B cell (primary cell): Measurements from ENCODE around the gene RUFY3. TPM values are rescaled to one million over a fixed set of nuclear protein-coding genes. Genes with fewer than 3 reads are reported as not detected.

Experiments
- ATAC-seq: fragments of 200-7000 bp; cut with Tn5 transposase; one replicate; pipeline ENCODE4 v1.10.0; 2021; ENCODE audit warnings: low read depth, mild to moderate bottlenecking, moderate number of reproducible peaks, moderate library complexity
- CTCF ChIA-PET: fragments of 350-600 bp; sonication (Branson Sonifier 250); formaldehyde crosslinking; loops from one replicate; lab custom pipeline; 2021; ENCODE audit warnings: antibody characterized with exemption, inconsistent platforms; lab: Charles Lee
- POLR2A ChIA-PET: fragments of 350-600 bp; sonication (Branson Sonifier 250); formaldehyde crosslinking; loops from one replicate; lab custom pipeline; 2021; ENCODE audit warnings: antibody characterized with exemption; lab: Charles Lee
- DNase-seq: peaks from one replicate; pipeline ENCODE4 v3.0.0; 2013
- H2AFZ ChIP-seq: 2 replicates; pipeline ENCODE4 v1.6.1; 2012; ENCODE audit warnings: mild to moderate bottlenecking, low read depth, low read length; ENCODE audit not compliant: insufficient read depth, poor library complexity, severe bottlenecking
- H3K27ac ChIP-seq, 2 donors: 1 replicate in 1 of 2; 2 replicates in 1 of 2; pipeline ENCODE4 v1.5.1; 2012 to 2013; ENCODE audit warnings: low read length in 2 of 2, mild to moderate bottlenecking in 2 of 2, moderate library complexity in 1 of 2
- H3K27me3 ChIP-seq, 4 experiments: fragments of 200-600 bp in 1 of 4; sonication (generic) in 1 of 4; replicated peaks in 1 of 4; 1 replicate in 2 of 4; 2 replicates in 2 of 4; pipeline versions ENCODE4 v1.6.1 to v1.7.0; 2013 to 2016; ENCODE audit warnings: low read length in 3 of 4, mild to moderate bottlenecking in 2 of 4, mixed read lengths in 1 of 4, moderate library complexity in 1 of 4; ENCODE audit not compliant: insufficient read depth in 4 of 4, control insufficient read depth in 3 of 4; ENCODE audit errors: control extremely low read depth in 1 of 4
- H3K36me3 ChIP-seq, 2 experiments: replicated peaks in 1 of 2; 1 replicate in 1 of 2; 2 replicates in 1 of 2; pipeline versions ENCODE4 v1.6.1 to v1.7.1; 2013; ENCODE audit warnings: low read length in 1 of 2; ENCODE audit not compliant: insufficient read depth in 2 of 2, control insufficient read depth in 1 of 2; ENCODE audit errors: control extremely low read depth in 1 of 2, extremely low read depth in 1 of 2
- H3K4me1 ChIP-seq, 2 donors: fragments of 200-600 bp in 1 of 2; sonication (generic) in 1 of 2; 1 replicate in 1 of 2; 2 replicates in 1 of 2; pipeline versions ENCODE4 v1.5.1 to v1.6.1; 2013 to 2017; ENCODE audit warnings: low read length in 2 of 2; ENCODE audit not compliant: control insufficient read depth in 2 of 2, insufficient read depth in 2 of 2
- H3K4me2 ChIP-seq: replicated peaks from 2 replicates; pipeline ENCODE3; 2012; ENCODE audit warnings: mild to moderate bottlenecking, low read depth, low read length; ENCODE audit not compliant: poor library complexity, severe bottlenecking
- H3K4me3 ChIP-seq, 5 experiments: fragments of 200-600 bp in 1 of 5; sonication (generic) in 1 of 5; 1 replicate in 3 of 5; 2 replicates in 2 of 5; pipeline versions ENCODE4 v1.5.1 to v1.7.0; 2011 to 2016; ENCODE audit warnings: low read length in 4 of 5, mild to moderate bottlenecking in 4 of 5, low read depth in 2 of 5, control low read depth in 1 of 5, moderate library complexity in 1 of 5; ENCODE audit not compliant: insufficient read depth in 1 of 5; ENCODE audit errors: control extremely low read depth in 1 of 5, extremely low read depth in 1 of 5
- H3K79me2 ChIP-seq: fragments of 200-600 bp; sonication (generic); one replicate; pipeline ENCODE4 v1.6.0; 2016; ENCODE audit warnings: low read length; ENCODE audit not compliant: control insufficient read depth, insufficient read depth
- H3K9ac ChIP-seq: fragments of 200-600 bp; sonication (generic); 2 replicates; pipeline ENCODE4 v1.6.1; 2017; ENCODE audit warnings: mild to moderate bottlenecking, low read length, moderate library complexity
- H3K9me3 ChIP-seq, 3 donors: one replicate each; pipeline versions ENCODE4 v1.6.1 to v1.7.1; 2013; ENCODE audit warnings: low read length in 2 of 3; ENCODE audit not compliant: control insufficient read depth in 2 of 3, insufficient read depth in 1 of 3; ENCODE audit errors: control extremely low read depth in 1 of 3
- H4K20me1 ChIP-seq: 2 replicates; pipeline ENCODE4 v1.6.0; 2012; ENCODE audit warnings: mild to moderate bottlenecking, low read length; ENCODE audit not compliant: insufficient read depth, control insufficient read depth, poor library complexity, severe bottlenecking
- H3K27ac Mint-ChIP-seq: one replicate; pipeline ENCODE4 v1.8.0; 2021; ENCODE audit warnings: mixed read lengths
- H3K27me3 Mint-ChIP-seq: one replicate; pipeline ENCODE4 v1.8.0; 2021; ENCODE audit warnings: mixed read lengths
- H3K4me1 Mint-ChIP-seq: one replicate; pipeline ENCODE4 v1.8.0; 2021; ENCODE audit warnings: mixed read lengths
- H3K4me3 Mint-ChIP-seq: one replicate; pipeline ENCODE4 v1.8.0; 2021; ENCODE audit warnings: mixed read lengths
- H3K9me3 Mint-ChIP-seq: one replicate; pipeline ENCODE4 v1.8.0; 2022; ENCODE audit warnings: mixed read lengths; ENCODE audit not compliant: insufficient read depth
- CTCF ChIP-seq: fragments of 200-600 bp; IDR thresholded peaks from one replicate; pipeline ENCODE4 v1.8.0; 2022; ENCODE audit warnings: antibody characterized with exemption, mild to moderate bottlenecking
- EZH2 ChIP-seq: IDR thresholded peaks from 2 replicates; pipeline ENCODE4 v1.6.1; 2012; ENCODE audit warnings: borderline replicate concordance, low read depth, mild to moderate bottlenecking, moderate library complexity, low read length; ENCODE audit not compliant: insufficient read depth, poor library complexity, severe bottlenecking
- WGBS: methylation state at CpG from one replicate; pipeline ENCODE4 v1.1.5; 2013; ENCODE audit warnings: missing lambda C conversion rate; ENCODE audit not compliant: insufficient coverage; 5-methylcytosine and 5-hydroxymethylcytosine counted together
- intact Hi-C: fragments of 100-400 bp; cut with micrococcal nuclease; formaldehyde crosslinking; loops from one replicate; pipeline ENCODE4 v1.10.0; 2022
- polyA minus RNA-seq: library from RNA; depleted of rRNA, polyadenylated mRNA; stranded (reverse); fragments of >200 nt; gene quantifications from 2 replicates; pipeline ENCODE4 v1.2.3, GENCODE V29; 2012
- polyA plus RNA-seq: library from polyadenylated mRNA; depleted of rRNA; stranded (reverse); fragments of >200 nt; gene quantifications from 2 replicates; pipeline ENCODE4 v1.2.3, GENCODE V29; 2012
- total RNA-seq, 2 donors: library from RNA; stranded (reverse); fragments of 120-200 nt in 1 of 2; gene quantifications; 1 replicate in 1 of 2; 2 replicates in 1 of 2; pipeline versions ENCODE4 v1.2.3 to v1.2.4, GENCODE V29; 2013 to 2022

RUFY3 gene
- total RNA-seq (74.1 and 92.9 TPM in 2 replicates), polyA plus RNA-seq (26.1 and 43.6 TPM in 2 replicates), polyA minus RNA-seq (21.0 and 33.5 TPM in 2 replicates)
- total RNA-seq (2013) = 53.0 TPM

- H3K4me2 ChIP-seq = no peak within 1 kb of the TSS
- POLR2A ChIA-PET = no interaction called here
- H3K27me3 Mint-ChIP-seq = no peaks in the 10 kb centered on the region
- no peaks in the 10 kb centered on the region for H3K9me3 ChIP-seq
- no peaks in the 10 kb centered on the region for H3K4me1 ChIP-seq
- intact Hi-C loops = no loop called here
- no peak within 1 kb of the TSS for H3K9ac ChIP-seq
- CTCF ChIA-PET = interaction anchor here (0.6 to 1.4 kb wide), 7 partner anchors 10 to 373 kb away, joined by 3 to 7 read pairs (median 3); no protein-coding TSS in a partner anchor
- H2AFZ ChIP-seq = no peak within 1 kb of the TSS
- DNase-seq (no peak), ATAC-seq (no peak)
- H3K36me3 ChIP-seq = no peaks in the 10 kb centered on the region
- no peak within 1 kb of the TSS for H3K4me3 Mint-ChIP-seq
- no peak within 1 kb of the TSS for H3K4me3 ChIP-seq
- 36% methylated on average over 1 of the region's 3 CpGs for WGBS
- no peaks in the 10 kb centered on the region for H3K9me3 Mint-ChIP-seq
- H3K79me2 ChIP-seq = peaks cover 89% of the 10 kb centered on the region
- no peak for TF ChIP-seq CTCF
- no peak for TF ChIP-seq EZH2
- H3K27ac ChIP-seq = no peak within 1 kb of the TSS
- no peak within 1 kb of the TSS for H3K27ac Mint-ChIP-seq
- H3K27me3 ChIP-seq = no peaks in the 10 kb centered on the region
- peaks cover 6% of the 10 kb centered on the region for H3K4me1 Mint-ChIP-seq
- no peaks in the 10 kb centered on the region for H4K20me1 ChIP-seq
These were observed at the start of gene RUFY3 for GRCh38 chr4:70721747-70722146. TSS of gene RUFY3 (plus strand) at chr4:70721964. CDS start at chr4:70722574, 610 bp downstream.

GRCh38 chr4:70674191-70674590 is 47.6 kb upstream of the RUFY3 start:
- H3K79me2 ChIP-seq = no peaks in the 10 kb centered on the region
- H2AFZ ChIP-seq = no peak overlapping the region
- intact Hi-C loops = no loop called here
- peaks cover 0 to 4% (median 0%) of the 10 kb centered on the region in 3 donors for H3K9me3 ChIP-seq
- Mint-ChIP-seq H3K4me3 (no peak overlapping the region), H3K27ac (no peak overlapping the region), H3K27me3 (no peaks in the 10 kb centered on the region), H3K4me1 (peaks cover 56% of the 10 kb centered on the region), H3K9me3 (no peaks in the 10 kb centered on the region)
- H3K36me3 ChIP-seq = no peaks in the 10 kb centered on the region
- H3K4me2 ChIP-seq = no peak overlapping the region
- CTCF ChIA-PET = interaction anchor here (1.0 kb wide), 1 partner anchor 15 kb away, joined by 3 read pairs; the partner anchor contains the start of gene UTP3
- no peak for ATAC-seq
- peaks cover 54 to 56% of the 10 kb centered on the region in 2 donors for H3K4me1 ChIP-seq
- H3K27ac ChIP-seq = no peak overlapping the region
- no peak overlapping the region for H3K4me3 ChIP-seq
- POLR2A ChIA-PET = no interaction called here
- no peak for TF ChIP-seq CTCF
- no peak for TF ChIP-seq EZH2
- H3K9ac ChIP-seq = no peak overlapping the region
- no peaks in the 10 kb centered on the region for H4K20me1 ChIP-seq
- no peak for DNase-seq
- no peaks in the 10 kb centered on the region for H3K27me3 ChIP-seq
